GM12874 (cell line): ENCODE results near the gene RTP5.

ENCODE experiments used
- TF ChIP-seq, protein P1 (sequence below): IDR thresholded peaks from 2 replicates; pipeline ENCODE4 v1.5.1; 2011; ENCODE audit warnings: low read depth, mild to moderate bottlenecking, control low read depth, low read length, moderate library complexity; ENCODE audit not compliant: insufficient read depth

The RTP5 gene

DNA sequence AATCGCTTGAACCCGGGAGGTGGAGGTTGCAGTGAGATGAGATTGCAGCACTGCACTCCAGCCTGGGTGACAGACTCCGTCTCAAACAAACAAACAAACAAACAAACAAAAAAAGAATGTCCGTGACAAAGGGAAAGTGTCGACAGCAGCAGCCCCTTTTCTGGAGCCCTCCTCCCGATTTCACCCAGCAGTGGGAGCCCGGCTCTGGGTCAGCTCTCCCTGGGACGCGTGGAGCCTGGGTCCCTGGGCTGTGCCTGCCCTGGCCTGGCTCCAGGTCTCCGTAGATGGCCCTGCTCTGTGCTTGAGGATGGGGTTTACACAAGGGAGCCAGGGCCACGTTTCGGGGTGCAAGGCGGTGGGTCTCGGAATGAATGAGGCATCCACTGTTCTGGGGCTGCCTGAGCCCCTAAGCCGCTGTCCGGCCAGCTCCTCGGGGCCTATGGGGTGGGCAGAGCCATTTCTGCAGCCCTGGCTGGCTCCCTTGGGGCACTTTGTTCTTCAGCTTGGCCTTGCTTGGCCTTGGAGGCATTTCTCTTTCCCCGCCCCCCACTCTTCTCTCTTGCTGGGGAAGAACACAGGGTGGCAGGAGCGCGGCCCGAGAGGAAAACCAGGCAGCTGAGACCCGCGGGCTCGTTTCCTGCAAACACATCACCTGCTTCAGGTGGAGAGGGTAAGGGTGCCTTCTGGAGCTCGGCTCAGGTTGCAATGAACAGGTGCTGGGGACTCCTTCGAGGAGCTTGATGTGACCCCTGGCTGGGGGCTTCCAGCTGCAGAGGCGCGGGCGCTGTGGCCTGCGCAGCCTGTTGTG is 29.1 kb downstream of the RTP5 start:
- TF ChIP-seq, protein P1, sequence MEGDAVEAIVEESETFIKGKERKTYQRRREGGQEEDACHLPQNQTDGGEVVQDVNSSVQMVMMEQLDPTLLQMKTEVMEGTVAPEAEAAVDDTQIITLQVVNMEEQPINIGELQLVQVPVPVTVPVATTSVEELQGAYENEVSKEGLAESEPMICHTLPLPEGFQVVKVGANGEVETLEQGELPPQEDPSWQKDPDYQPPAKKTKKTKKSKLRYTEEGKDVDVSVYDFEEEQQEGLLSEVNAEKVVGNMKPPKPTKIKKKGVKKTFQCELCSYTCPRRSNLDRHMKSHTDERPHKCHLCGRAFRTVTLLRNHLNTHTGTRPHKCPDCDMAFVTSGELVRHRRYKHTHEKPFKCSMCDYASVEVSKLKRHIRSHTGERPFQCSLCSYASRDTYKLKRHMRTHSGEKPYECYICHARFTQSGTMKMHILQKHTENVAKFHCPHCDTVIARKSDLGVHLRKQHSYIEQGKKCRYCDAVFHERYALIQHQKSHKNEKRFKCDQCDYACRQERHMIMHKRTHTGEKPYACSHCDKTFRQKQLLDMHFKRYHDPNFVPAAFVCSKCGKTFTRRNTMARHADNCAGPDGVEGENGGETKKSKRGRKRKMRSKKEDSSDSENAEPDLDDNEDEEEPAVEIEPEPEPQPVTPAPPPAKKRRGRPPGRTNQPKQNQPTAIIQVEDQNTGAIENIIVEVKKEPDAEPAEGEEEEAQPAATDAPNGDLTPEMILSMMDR = no peak

DNA sequence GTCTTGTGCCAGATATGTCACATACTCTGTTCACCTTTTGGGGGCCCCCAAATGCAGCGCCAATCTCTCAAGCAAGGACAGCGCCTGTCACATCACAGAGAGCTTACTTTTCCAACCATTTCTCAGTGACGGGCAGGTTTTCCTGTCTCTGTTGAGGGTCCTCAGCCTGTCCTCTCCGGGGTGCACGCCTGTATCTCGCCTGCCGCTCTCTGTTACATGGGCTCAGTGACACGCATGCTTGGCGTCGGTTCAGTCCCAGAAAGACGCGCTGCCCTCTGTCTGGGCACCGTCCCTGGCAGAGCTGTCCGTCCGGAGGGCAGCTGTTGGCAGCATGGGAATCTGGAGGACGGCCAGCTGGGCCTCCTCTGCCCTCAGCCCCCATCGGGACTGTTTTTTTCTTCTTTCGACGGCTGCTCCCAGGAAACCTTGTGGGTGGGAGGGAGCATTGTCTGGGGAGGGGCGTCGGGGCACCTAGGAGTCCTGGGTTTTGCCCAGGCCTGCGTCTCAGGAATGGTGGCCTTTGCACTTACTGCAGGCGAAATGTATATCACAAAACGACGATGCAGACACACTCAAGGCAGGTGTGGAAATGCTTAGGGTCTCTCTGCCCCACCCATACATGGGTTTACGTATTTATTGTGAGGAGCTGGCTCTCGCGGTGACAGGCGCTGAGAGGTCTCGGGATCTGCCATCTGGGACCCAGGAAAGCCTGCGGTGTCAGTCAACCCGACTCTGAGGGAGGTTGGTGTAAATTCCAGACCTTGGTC is 30.9 kb downstream of the RTP5 start:
- TF ChIP-seq, protein P1 = no peak

DNA sequence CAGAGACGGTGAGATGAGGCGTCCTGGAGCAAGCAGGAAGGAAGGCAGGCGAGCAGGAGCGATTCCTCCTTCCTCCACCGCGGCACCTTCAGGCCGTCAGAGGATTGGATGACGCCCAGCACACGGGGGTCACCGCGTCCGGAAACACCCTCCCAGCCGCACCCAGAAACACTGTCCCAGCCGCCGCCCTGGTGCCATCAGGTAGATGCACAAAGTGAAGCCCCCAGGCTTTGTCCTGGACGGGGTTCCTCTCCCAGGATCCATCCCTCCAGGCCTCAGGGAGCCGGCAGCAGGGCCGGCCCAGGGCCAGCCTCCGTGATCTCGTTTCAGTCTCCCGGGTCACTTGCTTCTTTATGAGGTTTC is 31.5 kb downstream of the RTP5 start:
- TF ChIP-seq, protein P1 = no peak

DNA sequence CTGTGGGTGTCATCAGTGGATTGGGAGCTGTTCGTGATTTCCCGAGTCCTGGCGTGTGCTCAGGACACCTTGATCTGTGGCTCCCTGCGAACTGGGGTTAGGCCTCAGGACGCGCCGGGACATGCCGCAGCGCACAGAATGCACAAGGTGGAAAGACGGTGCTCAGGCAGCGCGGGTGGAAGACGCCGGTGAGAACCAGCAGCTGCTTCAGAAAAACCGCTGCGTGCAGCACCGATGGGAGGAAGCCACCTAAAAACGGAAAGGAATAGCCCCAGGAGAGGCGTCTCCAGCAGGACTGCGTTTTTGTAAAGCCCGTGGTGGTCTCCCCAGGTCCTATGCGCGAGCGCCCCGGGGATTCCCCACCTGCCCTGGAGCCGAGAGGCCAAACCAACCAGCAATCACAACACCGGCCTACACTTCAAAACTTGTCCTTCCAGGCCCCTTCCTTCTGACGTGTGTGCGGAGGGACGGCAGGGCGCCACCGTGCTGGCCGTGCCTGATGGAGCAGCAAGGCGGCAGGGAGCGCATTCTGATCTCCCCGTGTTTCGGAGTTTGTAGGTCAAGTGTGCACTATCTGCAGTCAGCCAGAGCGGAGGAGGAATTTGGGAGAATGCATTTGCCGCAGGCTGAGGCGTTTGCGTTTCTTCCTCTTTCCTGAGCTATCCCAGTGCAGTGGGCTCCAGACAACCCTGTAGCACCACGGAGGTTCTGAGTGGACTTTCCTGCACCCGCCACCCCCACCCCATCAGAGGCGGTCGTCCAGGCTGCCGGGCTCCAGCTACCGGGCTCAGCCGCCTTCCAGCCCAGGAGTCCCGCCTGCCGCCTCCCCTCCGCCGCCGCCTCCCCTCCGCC is 32.2 kb downstream of the RTP5 start:
- TF ChIP-seq, protein P1 = no peak

DNA sequence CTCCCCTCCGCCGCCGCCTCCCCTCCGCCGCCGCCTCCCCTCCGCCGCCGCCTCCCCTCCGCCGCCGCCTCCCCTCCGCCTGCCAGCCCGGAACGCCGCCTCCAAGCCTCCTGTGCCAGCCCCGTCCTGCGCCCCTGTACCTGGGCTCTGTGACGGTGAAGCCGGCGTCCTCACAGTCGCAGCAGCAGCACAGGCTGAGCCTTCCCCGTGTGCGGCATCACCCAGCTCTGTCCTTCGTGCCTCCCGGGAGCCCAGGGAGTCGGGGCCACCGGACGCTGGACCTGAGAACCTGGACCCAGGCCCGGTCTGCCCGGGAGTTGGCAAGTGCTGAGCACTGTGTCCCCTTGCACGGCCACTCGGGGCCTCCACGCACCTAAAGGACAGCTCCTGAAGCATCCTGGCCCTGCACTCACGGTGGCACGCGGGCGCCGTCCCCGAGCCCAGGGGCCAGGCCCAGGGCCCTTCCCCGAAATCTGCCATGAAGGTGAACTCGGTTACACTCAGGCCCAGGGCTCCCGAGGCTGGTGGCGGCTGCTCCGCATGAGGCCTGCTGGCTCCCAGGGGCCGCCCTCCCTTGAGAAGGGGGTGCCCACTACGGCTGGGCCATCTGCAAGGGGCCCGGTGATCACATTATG is 32.9 kb downstream of the RTP5 start:
- TF ChIP-seq, protein P1 = no peak

DNA sequence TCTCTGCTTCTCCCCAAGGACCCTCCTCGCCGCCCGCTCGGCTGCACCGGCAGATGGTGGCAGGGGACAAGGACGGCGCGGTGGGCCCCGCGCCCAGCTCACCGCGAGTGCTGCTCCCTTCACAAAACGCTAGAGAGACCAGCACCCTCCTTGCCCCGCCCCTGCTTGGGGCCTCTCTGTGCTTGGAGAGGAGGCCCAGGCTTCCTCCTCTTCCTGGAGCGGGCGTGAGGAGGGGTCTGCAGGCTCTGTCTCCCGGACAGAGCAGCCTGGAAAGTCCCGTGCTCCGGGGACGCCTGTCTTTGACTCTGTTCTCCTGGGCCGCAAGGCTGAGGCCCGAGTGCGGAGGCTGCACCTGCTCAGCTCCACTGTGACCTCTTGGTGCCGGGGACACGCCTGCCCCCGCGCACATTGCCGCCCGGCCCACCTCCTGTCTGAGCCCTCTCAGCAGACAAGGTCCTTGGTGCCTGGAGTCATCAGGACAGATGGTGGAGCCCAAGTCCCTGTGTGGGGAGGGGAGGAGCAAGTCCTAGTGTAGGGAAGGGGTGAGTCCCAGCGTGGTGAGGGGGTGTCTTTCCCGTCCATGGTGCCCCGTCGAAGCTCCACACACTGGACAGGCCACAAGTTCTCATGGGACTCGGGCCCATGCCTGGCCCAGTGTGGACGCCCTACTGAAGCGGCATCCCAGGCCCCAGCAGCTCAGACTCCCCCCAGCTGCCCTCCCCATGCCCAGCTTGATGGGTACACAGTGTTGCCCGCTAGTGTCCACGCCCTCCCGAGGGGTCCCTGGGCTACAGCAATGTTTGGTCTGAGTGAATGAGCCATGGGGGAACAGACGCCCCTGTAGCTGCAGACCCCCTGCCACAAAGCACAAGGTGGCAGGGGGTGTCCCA is 33.8 kb downstream of the RTP5 start:
- TF ChIP-seq, protein P1 = no peak
